Measurements from ENCODE around the gene FOXM1. TPM values are rescaled to one million over a fixed set of nuclear protein-coding genes. Genes with fewer than 3 reads are reported as not detected.

The FOXM1 gene
- total RNA-seq, 1 donor from 2014 or later: 38.2 TPM

DNA sequence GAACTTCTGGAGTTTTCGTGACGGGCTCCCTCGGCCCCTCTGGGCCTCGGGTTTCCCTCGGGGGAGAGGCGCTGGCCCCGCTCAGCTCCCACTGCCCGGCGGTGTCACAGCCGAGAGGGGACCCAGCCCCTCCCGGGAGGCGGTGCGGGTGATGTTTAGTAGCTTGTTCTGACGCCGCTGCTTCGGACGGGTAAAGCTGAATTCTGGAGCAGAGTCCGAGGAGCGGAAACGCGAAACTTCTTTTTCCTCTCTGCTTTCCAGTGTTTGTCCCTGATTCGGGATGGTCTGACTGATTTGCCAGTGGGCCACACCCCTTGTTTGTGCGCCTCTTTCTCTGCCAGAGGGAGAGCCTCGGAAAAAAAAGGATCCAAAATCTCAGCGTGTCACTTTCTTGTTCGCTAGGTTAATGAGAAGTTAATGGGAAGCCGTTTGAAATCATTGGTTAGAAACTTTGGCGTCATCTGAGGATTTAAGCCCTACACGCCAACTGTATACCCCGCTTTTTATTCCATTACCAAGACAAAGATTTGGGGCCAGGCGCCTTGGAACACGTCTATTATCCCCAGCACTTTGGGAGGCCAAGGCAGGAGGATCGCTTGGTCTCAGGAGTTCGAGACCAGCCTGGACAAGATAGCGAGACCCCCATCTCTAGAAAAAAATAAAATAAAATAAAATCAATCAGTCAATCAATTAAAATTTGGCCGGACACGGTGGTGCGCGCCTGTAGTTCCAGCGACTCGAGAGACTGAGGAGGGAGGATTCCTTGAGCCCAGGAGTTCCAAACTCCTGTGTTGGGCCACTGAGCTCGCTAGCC is 14.5 kb upstream of the FOXM1 start:
- H3F3A ChIP-seq (ENCODE audit: low read depth): peaks cover 58% of the 10 kb centered on the region
- TF ChIP-seq EZH2phosphoT487 (IDR thresholded peaks at IDR 0.05): no peak
- TF ChIP-seq EZH2 (IDR thresholded peaks at IDR 0.05): no peak
- no peak for TF ChIP-seq CTCF (IDR thresholded peaks at IDR 0.05)
- peak overlapping the region; percentile 89 for H3K27ac ChIP-seq
- peak overlapping the region; percentile 92 for H3K4me3 ChIP-seq
- H4K20me1 ChIP-seq (ENCODE audit: low read depth): peaks cover 51% of the 10 kb centered on the region
- H3K9me3 Mint-ChIP-seq: no peaks in the 10 kb centered on the region
- H3K36me3 Mint-ChIP-seq: peaks cover 6% of the 10 kb centered on the region
- H2AFZ ChIP-seq (replicated peaks): peak overlapping the region; percentile 82
- H3K4me1 Mint-ChIP-seq: peaks cover 42% of the 10 kb centered on the region
- H3K9ac ChIP-seq: peak overlapping the region; percentile 36
- H3K36me3 ChIP-seq: no peaks in the 10 kb centered on the region
- peak overlapping the region; percentile 98 for H3K4me3 Mint-ChIP-seq
- peak; percentile 83 for DNase-seq (ENCODE audit: low spot score)
- H3K79me2 ChIP-seq (ENCODE audit: low read depth): peaks cover 55% of the 10 kb centered on the region
- H3K4me2 ChIP-seq: peak overlapping the region; percentile 89
- H3K9me3 ChIP-seq (ENCODE audit: low read depth): no peaks in the 10 kb centered on the region
- H3K4me1 ChIP-seq: peaks cover 13% of the 10 kb centered on the region
- no peaks in the 10 kb centered on the region for H3K27me3 ChIP-seq
- peak overlapping the region; percentile 67 for H3K27ac Mint-ChIP-seq
- H3K27me3 Mint-ChIP-seq (ENCODE audit: insufficient read depth, low read depth): no peaks in the 10 kb centered on the region

GRCh38 chr12:2890388-2891239 is 13.6 kb upstream of the FOXM1 start, which contains the start of gene TULP3:
TULP3 (plus strand) TSS chr12:2890891; CDS start chr12:2890948, 57 bp downstream.
- peak within 1 kb of the TSS; percentile 82 for H2AFZ ChIP-seq (replicated peaks)
- no peaks in the 10 kb centered on the region for H3K27me3 ChIP-seq
- peak within 1 kb of the TSS; percentile 89 for H3K27ac ChIP-seq
- no peaks in the 10 kb centered on the region for H3K9me3 ChIP-seq (ENCODE audit: low read depth)
- H3K4me3 ChIP-seq: peak within 1 kb of the TSS; percentile 92
- peaks cover 50% of the 10 kb centered on the region for H4K20me1 ChIP-seq (ENCODE audit: low read depth)
- Mint-ChIP-seq H3K36me3 (peaks cover 11% of the 10 kb centered on the region), H3K27me3 (ENCODE audit: insufficient read depth, low read depth) (no peaks in the 10 kb centered on the region), H3K4me3 (peak within 1 kb of the TSS; percentile 98), H3K27ac (peak within 1 kb of the TSS; percentile 95), H3K4me1 (peaks cover 40% of the 10 kb centered on the region), H3K9me3 (no peaks in the 10 kb centered on the region)
- TF ChIP-seq CTCF (IDR thresholded peaks at IDR 0.05) (no peak), EZH2phosphoT487 (IDR thresholded peaks at IDR 0.05) (no peak), EZH2 (IDR thresholded peaks at IDR 0.05) (no peak)
- H3K9ac ChIP-seq: peak within 1 kb of the TSS; percentile 36
- peaks cover 55% of the 10 kb centered on the region for H3K79me2 ChIP-seq (ENCODE audit: low read depth)
- peaks cover 6% of the 10 kb centered on the region for H3K36me3 ChIP-seq
- H3K4me1 ChIP-seq: peaks cover 13% of the 10 kb centered on the region
- peaks cover 65% of the 10 kb centered on the region for H3F3A ChIP-seq (ENCODE audit: low read depth)
- peak within 1 kb of the TSS; percentile 89 for H3K4me2 ChIP-seq
- peak; percentile 99 for DNase-seq (ENCODE audit: low spot score)

DNA sequence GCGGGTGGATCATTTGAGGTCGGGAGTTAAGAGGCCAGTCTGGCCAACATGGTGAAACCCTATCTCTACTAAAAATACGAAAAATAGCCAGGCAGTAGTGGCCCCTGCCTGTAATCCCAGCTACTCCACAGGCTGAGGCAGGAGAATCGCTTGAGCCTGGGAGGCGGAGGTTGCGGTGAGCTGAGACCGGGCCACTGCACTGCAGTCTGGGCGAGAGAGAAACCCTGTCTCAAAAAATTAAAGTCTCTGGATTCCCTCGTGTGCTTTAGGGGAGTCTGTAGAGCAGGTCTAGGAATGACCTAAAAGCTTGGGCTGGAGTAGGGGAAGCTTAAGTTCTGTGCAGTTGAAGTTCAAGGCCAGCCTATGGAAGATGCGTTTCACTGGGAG is 13.0 kb upstream of the FOXM1 start:
- H2AFZ ChIP-seq (replicated peaks): peak overlapping the region; percentile 30
- TF ChIP-seq EZH2phosphoT487 (IDR thresholded peaks at IDR 0.05) (no peak), CTCF (IDR thresholded peaks at IDR 0.05) (no peak), EZH2 (IDR thresholded peaks at IDR 0.05) (no peak)
- peaks cover 64% of the 10 kb centered on the region for H3F3A ChIP-seq (ENCODE audit: low read depth)
- peaks cover 11% of the 10 kb centered on the region for H3K4me1 ChIP-seq
- H3K36me3 ChIP-seq: peaks cover 6% of the 10 kb centered on the region
- peak overlapping the region; percentile 92 for H3K4me3 ChIP-seq
- no peaks in the 10 kb centered on the region for H3K9me3 Mint-ChIP-seq
- H3K27ac ChIP-seq: peak overlapping the region; percentile 38
- peaks cover 51% of the 10 kb centered on the region for H3K79me2 ChIP-seq (ENCODE audit: low read depth)
- peak overlapping the region; percentile 69 for H3K4me2 ChIP-seq
- no peaks in the 10 kb centered on the region for H3K27me3 ChIP-seq
- peaks cover 13% of the 10 kb centered on the region for H3K36me3 Mint-ChIP-seq
- peak overlapping the region; percentile 98 for H3K4me3 Mint-ChIP-seq
- H3K9me3 ChIP-seq (ENCODE audit: low read depth): no peaks in the 10 kb centered on the region
- DNase-seq (ENCODE audit: low spot score): no peak
- H3K27me3 Mint-ChIP-seq (ENCODE audit: insufficient read depth, low read depth): peaks cover 4% of the 10 kb centered on the region
- peaks cover 48% of the 10 kb centered on the region for H4K20me1 ChIP-seq (ENCODE audit: low read depth)
- peaks cover 36% of the 10 kb centered on the region for H3K4me1 Mint-ChIP-seq
- no peak overlapping the region for H3K9ac ChIP-seq
- H3K27ac Mint-ChIP-seq: peak overlapping the region; percentile 95
